ENCODE data around the gene TBX10. TPM values are rescaled to one million over a fixed set of nuclear protein-coding genes. Genes with fewer than 3 reads are reported as not detected.

The TBX10 gene
- total RNA-seq, 2 experiments from 2014 or later: not detected

DNA sequence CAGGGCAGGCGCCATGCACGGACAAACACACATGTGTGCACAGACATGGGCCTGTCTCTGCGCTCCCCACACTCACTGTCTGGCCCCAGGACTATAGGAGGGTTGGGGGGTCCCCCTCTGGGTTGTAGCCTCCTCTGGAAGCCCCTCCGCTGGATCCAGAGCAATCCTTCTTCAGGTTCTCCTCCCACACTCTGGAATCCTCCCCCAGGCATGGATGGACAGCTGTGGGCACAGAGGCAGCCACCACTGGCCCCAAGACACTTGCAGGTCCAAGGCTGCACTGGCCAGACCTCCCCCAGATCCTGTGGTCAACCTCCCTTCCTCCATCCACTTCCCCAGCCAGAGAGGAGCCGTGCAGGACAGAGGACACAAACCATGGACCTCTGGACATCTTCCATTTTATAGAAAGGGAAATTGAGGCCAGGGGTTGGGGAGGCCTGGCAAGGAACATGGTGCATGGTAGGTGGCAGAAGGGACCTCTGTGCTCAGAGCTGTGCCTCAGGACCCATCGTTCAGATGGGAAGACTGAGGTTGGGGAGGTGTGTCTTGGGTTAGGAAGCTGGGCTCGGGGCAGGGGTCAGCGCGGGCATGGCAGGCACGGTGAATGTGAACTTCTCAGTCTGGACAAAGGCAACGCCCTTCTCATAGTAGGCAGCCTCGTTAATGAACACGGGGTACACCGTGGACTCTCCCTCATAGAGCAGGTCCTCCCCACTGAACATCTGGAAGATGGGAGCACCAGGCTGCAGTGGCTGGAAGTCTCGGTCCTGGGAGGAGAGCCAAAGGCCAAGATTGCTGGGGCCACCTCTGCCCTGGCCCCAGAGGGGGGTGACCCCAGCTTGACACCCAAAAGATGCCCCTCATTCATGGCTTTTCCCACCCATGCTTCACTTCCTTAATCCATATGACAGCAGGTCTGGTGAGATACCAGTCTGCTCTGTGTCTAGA lies 2.9 kb upstream of the TBX10 start:
- H3K4me3 Mint-ChIP-seq: no peak overlapping the region
- Histone ChIP-seq H3K27me3 (ENCODE audit: control insufficient read depth in 1 of 2, insufficient read depth in 2 of 2, low read length in 2 of 2) (no peaks in the 10 kb centered on the region), H3K36me3 (ENCODE audit: insufficient read depth, low read length) (no peaks in the 10 kb centered on the region), H3K27ac (ENCODE audit: low read depth in 1 of 2, low read length in 2 of 2) (no peak overlapping the region), H3K9me3 (ENCODE audit: control insufficient read depth in 1 of 2, insufficient read depth in 1 of 2, low read length in 2 of 2) (peaks cover 0 to 5% of the 10 kb centered on the region in 2 experiments), H3K4me1 (ENCODE audit: insufficient read depth, low read length) (peaks cover 25% of the 10 kb centered on the region), H3K4me3 (ENCODE audit: low read length) (no peak overlapping the region)
- no peaks in the 10 kb centered on the region for H3K27me3 Mint-ChIP-seq
- no peak overlapping the region for H3K27ac Mint-ChIP-seq
- ChIA-PET CTCF (no interaction called here), POLR2A (no interaction called here)
- H3K9me3 Mint-ChIP-seq: no peaks in the 10 kb centered on the region
- H3K4me1 Mint-ChIP-seq (ENCODE audit: low read depth): peaks cover 13% of the 10 kb centered on the region
- DNase-seq (peak in 1 of 14 experiments; percentile 6), ATAC-seq (ENCODE audit: poor library complexity) (no peak)
- intact Hi-C loops (cut with DNase I, micrococcal nuclease): no loop called here
- TF ChIP-seq, protein P1, sequence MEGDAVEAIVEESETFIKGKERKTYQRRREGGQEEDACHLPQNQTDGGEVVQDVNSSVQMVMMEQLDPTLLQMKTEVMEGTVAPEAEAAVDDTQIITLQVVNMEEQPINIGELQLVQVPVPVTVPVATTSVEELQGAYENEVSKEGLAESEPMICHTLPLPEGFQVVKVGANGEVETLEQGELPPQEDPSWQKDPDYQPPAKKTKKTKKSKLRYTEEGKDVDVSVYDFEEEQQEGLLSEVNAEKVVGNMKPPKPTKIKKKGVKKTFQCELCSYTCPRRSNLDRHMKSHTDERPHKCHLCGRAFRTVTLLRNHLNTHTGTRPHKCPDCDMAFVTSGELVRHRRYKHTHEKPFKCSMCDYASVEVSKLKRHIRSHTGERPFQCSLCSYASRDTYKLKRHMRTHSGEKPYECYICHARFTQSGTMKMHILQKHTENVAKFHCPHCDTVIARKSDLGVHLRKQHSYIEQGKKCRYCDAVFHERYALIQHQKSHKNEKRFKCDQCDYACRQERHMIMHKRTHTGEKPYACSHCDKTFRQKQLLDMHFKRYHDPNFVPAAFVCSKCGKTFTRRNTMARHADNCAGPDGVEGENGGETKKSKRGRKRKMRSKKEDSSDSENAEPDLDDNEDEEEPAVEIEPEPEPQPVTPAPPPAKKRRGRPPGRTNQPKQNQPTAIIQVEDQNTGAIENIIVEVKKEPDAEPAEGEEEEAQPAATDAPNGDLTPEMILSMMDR (IDR thresholded peaks at IDR 0.05): no peak
- no peaks in the 10 kb centered on the region for H3K36me3 Mint-ChIP-seq (ENCODE audit: low read depth)

DNA sequence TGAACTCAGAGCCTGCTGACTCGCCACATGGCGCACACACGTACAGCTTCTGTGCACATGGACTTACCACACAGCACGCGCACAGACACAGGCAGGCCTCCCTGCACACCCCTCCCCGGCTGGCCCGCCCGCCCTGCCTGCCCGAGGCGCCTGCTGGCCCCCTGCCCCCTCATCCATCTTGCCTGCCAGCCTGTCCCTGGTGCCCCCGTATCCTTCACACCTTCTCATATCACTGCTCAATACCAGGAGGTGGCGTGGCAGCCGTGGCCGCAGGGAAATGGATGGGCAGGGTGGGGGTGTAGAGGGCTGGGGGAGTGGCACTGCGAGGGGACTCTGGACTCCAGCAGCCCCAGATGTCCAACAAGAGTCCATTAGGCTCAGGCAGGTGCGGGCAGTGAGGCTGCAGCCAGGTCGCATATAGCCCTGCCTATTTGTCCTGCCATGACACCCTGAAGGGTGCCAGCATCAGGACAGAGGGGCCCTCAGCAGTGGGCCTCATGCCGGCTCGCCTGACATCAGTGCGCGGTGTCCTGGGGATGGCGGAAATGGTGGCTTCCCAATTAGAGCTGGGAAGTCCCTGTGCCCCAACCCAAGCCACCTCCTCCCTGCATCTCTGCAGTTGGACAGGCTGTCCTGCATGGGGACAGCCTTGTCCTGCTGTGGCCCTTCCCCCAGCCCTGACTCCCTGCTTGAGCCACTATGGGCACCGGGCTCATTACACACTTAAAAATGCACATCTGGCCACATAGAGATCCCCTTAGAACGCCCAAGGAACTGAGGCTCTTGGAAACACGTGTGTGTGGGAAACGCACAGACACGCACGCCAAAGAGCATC lies 2.0 kb upstream of the TBX10 start:
- Mint-ChIP-seq H3K27ac (no peak overlapping the region), H3K9me3 (no peaks in the 10 kb centered on the region), H3K4me1 (ENCODE audit: low read depth) (peaks cover 5% of the 10 kb centered on the region), H3K4me3 (no peak overlapping the region), H3K36me3 (ENCODE audit: low read depth) (no peaks in the 10 kb centered on the region), H3K27me3 (no peaks in the 10 kb centered on the region)
- no peak overlapping the region for H3K27ac ChIP-seq (ENCODE audit: low read depth in 1 of 2, low read length in 2 of 2)
- DNase-seq (peak in 1 of 14 experiments; percentile 8), ATAC-seq (ENCODE audit: poor library complexity) (no peak)
- TF ChIP-seq, protein P1 (IDR thresholded peaks at IDR 0.05): no peak
- intact Hi-C loops (cut with DNase I, micrococcal nuclease): loop anchor here in 1 of 2 experiments (2.0 kb wide), 1 partner anchor 17 kb away; no protein-coding TSS in a partner anchor
- H3K36me3 ChIP-seq (ENCODE audit: insufficient read depth, low read length): no peaks in the 10 kb centered on the region
- peaks cover 16% of the 10 kb centered on the region for H3K4me1 ChIP-seq (ENCODE audit: insufficient read depth, low read length)
- peaks cover 0 to 5% of the 10 kb centered on the region in 2 experiments for H3K9me3 ChIP-seq (ENCODE audit: control insufficient read depth in 1 of 2, insufficient read depth in 1 of 2, low read length in 2 of 2)
- H3K4me3 ChIP-seq (ENCODE audit: low read length): no peak overlapping the region
- ChIA-PET POLR2A (no interaction called here), CTCF (no interaction called here)
- no peaks in the 10 kb centered on the region for H3K27me3 ChIP-seq (ENCODE audit: control insufficient read depth in 1 of 2, insufficient read depth in 2 of 2, low read length in 2 of 2)

DNA sequence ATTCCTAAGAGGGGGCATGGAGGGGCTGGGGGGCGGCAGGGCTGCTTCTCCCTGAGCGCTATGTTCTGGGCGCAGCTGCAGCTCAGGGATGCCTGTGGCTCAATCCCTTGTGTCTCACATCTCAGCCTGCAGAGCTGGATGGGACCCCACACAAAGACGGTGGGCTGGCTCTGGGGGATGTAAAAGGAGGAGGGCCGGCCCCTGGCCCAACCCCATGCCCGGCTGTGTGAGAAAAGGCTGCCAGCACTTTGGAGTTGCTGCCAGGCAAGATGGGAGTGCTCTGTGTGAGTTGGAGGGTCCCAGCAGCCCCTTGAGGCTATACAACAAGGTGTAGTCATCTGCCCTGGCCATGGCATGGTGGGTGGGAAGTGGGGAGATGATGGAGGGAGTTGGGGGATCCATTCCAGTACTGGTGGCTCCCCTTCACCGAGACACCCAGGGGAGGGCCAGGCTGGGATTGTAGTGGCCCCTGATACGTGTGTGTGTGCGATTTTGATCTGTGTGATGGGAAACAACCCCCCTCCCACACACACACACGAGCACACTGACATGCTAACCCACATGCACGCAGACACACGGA lies 1.3 kb upstream of the TBX10 start:
- no peak overlapping the region for H3K27ac ChIP-seq (ENCODE audit: low read depth in 1 of 2, low read length in 2 of 2)
- H3K27me3 Mint-ChIP-seq: no peaks in the 10 kb centered on the region
- TF ChIP-seq, protein P1 (IDR thresholded peaks at IDR 0.05): no peak
- H3K9me3 Mint-ChIP-seq: no peaks in the 10 kb centered on the region
- ChIA-PET CTCF (interaction anchor here (1.4 kb wide), 1 partner anchor 18 kb away, joined by 4 read pairs; no protein-coding TSS in a partner anchor), POLR2A (interaction anchor here (1.1 kb wide), 1 partner anchor 10 kb away, joined by 4 read pairs; no protein-coding TSS in a partner anchor)
- intact Hi-C loops (cut with DNase I, micrococcal nuclease): loop anchor here in 1 of 2 experiments (2.0 kb wide), 1 partner anchor 18 kb away; no protein-coding TSS in a partner anchor
- H3K4me1 Mint-ChIP-seq (ENCODE audit: low read depth): no peaks in the 10 kb centered on the region
- H3K4me3 Mint-ChIP-seq: no peak overlapping the region
- peaks cover 0 to 5% of the 10 kb centered on the region in 2 experiments for H3K9me3 ChIP-seq (ENCODE audit: control insufficient read depth in 1 of 2, insufficient read depth in 1 of 2, low read length in 2 of 2)
- no peak overlapping the region for H3K4me3 ChIP-seq (ENCODE audit: low read length)
- no peaks in the 10 kb centered on the region for H3K36me3 Mint-ChIP-seq (ENCODE audit: low read depth)
- no peaks in the 10 kb centered on the region for H3K27me3 ChIP-seq (ENCODE audit: control insufficient read depth in 1 of 2, insufficient read depth in 2 of 2, low read length in 2 of 2)
- ATAC-seq (ENCODE audit: poor library complexity): no peak
- DNase-seq: no peak
- H3K27ac Mint-ChIP-seq: no peak overlapping the region
- H3K36me3 ChIP-seq (ENCODE audit: insufficient read depth, low read length): no peaks in the 10 kb centered on the region
- peaks cover 9% of the 10 kb centered on the region for H3K4me1 ChIP-seq (ENCODE audit: insufficient read depth, low read length)

Measured in CD4-positive, alpha-beta T cell (primary cell).